ENCODE data around the gene SLC39A11. TPM values are rescaled to one million over a fixed set of nuclear protein-coding genes. Genes with fewer than 3 reads are reported as not detected.
"Not testable (repeated sequence)": the region's sequence is repeated elsewhere in the genome, so short reads cannot be mapped to it uniquely, and the experiment has no call there.

The SLC39A11 gene
- total RNA-seq, 1 experiment from 2014 or later: 46.4 TPM

GRCh38 chr17:72786209-72786608, 306.3 kb downstream of the SLC39A11 start (continued):
- TF ChIP-seq REST (IDR thresholded peaks at IDR 0.05; ENCODE audit: low read depth) (no peak), EZH2 (IDR thresholded peaks at IDR 0.05) (no peak), SRF (IDR thresholded peaks at IDR 0.05; ENCODE audit: low read depth) (no peak), ZNF274 (IDR thresholded peaks at IDR 0.05; ENCODE audit: low read depth, low read length) (no peak), RAD21 (IDR thresholded peaks at IDR 0.05; ENCODE audit: low read depth) (no peak)

GRCh38 chr17:72782985-72783701, 309.3 kb downstream of the SLC39A11 start:
- Histone ChIP-seq H2AFZ (ENCODE audit: low read depth, low read length, poor library complexity, severe bottlenecking) (no peak overlapping the region), H3K4me3 (replicated peaks in 1 of 2; ENCODE audit: low read depth in 1 of 2, low read length in 2 of 2) (no peak overlapping the region), H3K4me1 (ENCODE audit: control insufficient read depth in 1 of 2, insufficient read depth in 2 of 2, low read length in 2 of 2) (no peaks in the 10 kb centered on the region), H3K27ac (ENCODE audit: low read depth, low read length) (no peak overlapping the region), H3K27me3 (ENCODE audit: insufficient read depth, low read length) (no peaks in the 10 kb centered on the region), H3K79me2 (ENCODE audit: insufficient read depth, low read length) (no peaks in the 10 kb centered on the region), H4K20me1 (ENCODE audit: insufficient read depth) (no peaks in the 10 kb centered on the region), H3K4me2 (ENCODE audit: low read length) (no peak overlapping the region), H3K9me3 (ENCODE audit: control insufficient read depth in 1 of 2, insufficient read depth in 1 of 2, low read depth in 1 of 2, low read length in 2 of 2) (no peaks in the 10 kb centered on the region), H3K36me3 (ENCODE audit: control insufficient read depth in 1 of 2, insufficient read depth in 2 of 2, low read length in 2 of 2) (no peaks in the 10 kb centered on the region), H3K9ac (ENCODE audit: low read length) (no peak overlapping the region), H3K9me2 (ENCODE audit: insufficient read depth) (no peaks in the 10 kb centered on the region)
- ChIA-PET POLR2A (interaction anchor here (0.7 kb wide), 1 partner anchor 12 kb away, joined by 4 read pairs; no protein-coding TSS in a partner anchor), CTCF (no interaction called here), RAD21 (ENCODE audit: low non-redundant PET in 1 of 2, low total read pairs in 2 of 2, uncharacterized antibody in 2 of 2, unreplicated experiment in 2 of 2) (no interaction called here)
- no peak for TF ChIP-seq EZH2 (IDR thresholded peaks at IDR 0.05)
- intact Hi-C loops (cut with micrococcal nuclease): no loop called here
- no TSS peak for BruUV-seq (replicated peaks)
- DNase-seq (ENCODE audit: low read depth, low spot score) (no peak), ATAC-seq (no peak)

GRCh38 chr17:72782437-72782836, 310.1 kb downstream of the SLC39A11 start:
- BruUV-seq (replicated peaks); H3K27me3 ChIP-seq (ENCODE audit: insufficient read depth, low read length); H4K20me1 ChIP-seq (ENCODE audit: insufficient read depth); H3K4me1 ChIP-seq (ENCODE audit: control insufficient read depth in 1 of 2, insufficient read depth in 2 of 2, low read length in 2 of 2); H3K36me3 ChIP-seq (ENCODE audit: control insufficient read depth in 1 of 2, insufficient read depth in 2 of 2, low read length in 2 of 2); intact Hi-C loops (cut with micrococcal nuclease); H3K27ac ChIP-seq (ENCODE audit: low read depth, low read length); H2AFZ ChIP-seq (ENCODE audit: low read depth, low read length, poor library complexity, severe bottlenecking); CTCF ChIA-PET; ATAC-seq; H3K4me2 ChIP-seq (ENCODE audit: low read length); H3K4me3 ChIP-seq (replicated peaks in 1 of 2; ENCODE audit: low read depth in 1 of 2, low read length in 2 of 2); DNase-seq (ENCODE audit: low read depth, low spot score); H3K9me3 ChIP-seq (ENCODE audit: control insufficient read depth in 1 of 2, insufficient read depth in 1 of 2, low read depth in 1 of 2, low read length in 2 of 2); H3K79me2 ChIP-seq (ENCODE audit: insufficient read depth, low read length); H3K9me2 ChIP-seq (ENCODE audit: insufficient read depth); H3K9ac ChIP-seq (ENCODE audit: low read length); RAD21 ChIA-PET (ENCODE audit: low non-redundant PET in 1 of 2, low total read pairs in 2 of 2, uncharacterized antibody in 2 of 2, unreplicated experiment in 2 of 2): not testable (repeated sequence)
- POLR2A ChIA-PET: interaction anchor here (0.7 kb wide), 1 partner anchor 11 kb away, joined by 4 read pairs; no protein-coding TSS in a partner anchor
